A549 (cell line): Measurements from ENCODE around the gene GRIK4. TPM values are rescaled to one million over a fixed set of nuclear protein-coding genes. Genes with fewer than 3 reads are reported as not detected.

ENCODE experiments used
- ATAC-seq, 2 experiments: fragments of 200-7000 bp in 1 of 2; fragments of >200 bp in 1 of 2; cut with Nextera tagmentation in 1 of 2; cut with Tn5 transposase in 1 of 2; 3 replicates each; pipeline versions ENCODE4 v1.8.0 to v1.9.1; 2018 to 2020; ENCODE audit warnings: mild to moderate bottlenecking in 1 of 2, moderate library complexity in 1 of 2
- CTCF ChIA-PET: fragments of 300-600 bp; sonication (Branson Sonifier 250); formaldehyde crosslinking; extraction: SDS; loops from one replicate; lab custom pipeline; 2021; ENCODE audit warnings: antibody characterized with exemption, inconsistent platforms; lab: Yijun Ruan, JAX
- POLR2A ChIA-PET: fragments of 350-600 bp; formaldehyde crosslinking; extraction: SDS; loops from one replicate; lab custom pipeline; 2021; ENCODE audit warnings: antibody characterized with exemption, inconsistent platforms; lab: Yijun Ruan, JAX
- DNase-seq, 2 experiments: peaks; one replicate each; pipeline versions ENCODE4 v3.0.0 to v3.0.0-alpha.2; 2011 to 2016; ENCODE audit warnings: low read depth in 1 of 2, low spot score in 1 of 2
- FAIRE-seq: peaks from 2 replicates; lab custom pipeline; 2011; peaks lifted over from hg19 to GRCh38; lab: Jason Lieb, UNC
- H3K27ac ChIP-seq, 2 experiments: fragments of >200 bp; sonication (Bioruptor Twin); formaldehyde crosslinking; 3 replicates each; pipeline ENCODE4 v1.5.1; 2016 to 2017
- H3K4me1 ChIP-seq: fragments of >200 bp; sonication (Bioruptor Twin); formaldehyde crosslinking; 3 replicates; pipeline ENCODE4 v1.6.1; 2016
- H3K4me2 ChIP-seq: fragments of >200 bp; sonication (Bioruptor Twin); formaldehyde crosslinking; 3 replicates; pipeline ENCODE4 v1.6.1; 2016
- H3K4me3 ChIP-seq: fragments of >200 bp; sonication (Bioruptor Twin); formaldehyde crosslinking; 3 replicates; pipeline ENCODE4 v1.5.1; 2016
- H3K9me3 ChIP-seq: fragments of >200 bp; sonication (Bioruptor Twin); formaldehyde crosslinking; 3 replicates; pipeline ENCODE4 v1.6.1; 2016
- CBX8 ChIP-seq: fragments of 200-600 bp; sonication (generic); IDR thresholded peaks from 2 replicates; pipeline ENCODE4 v1.6.1; 2016
- HOXA7 ChIP-seq: fragments of 250-450 bp; sonication (Bioruptor Pico); IDR thresholded peaks from 2 replicates; pipeline ENCODE4 v1.5.0; 2020; ENCODE audit warnings: mild to moderate bottlenecking, moderate library complexity
- HOXB5 ChIP-seq: fragments of 250-450 bp; sonication (Bioruptor Pico); IDR thresholded peaks from 2 replicates; pipeline ENCODE4 v1.5.0; 2020; ENCODE audit warnings: mild to moderate bottlenecking, moderate library complexity
- JUN ChIP-seq, 2 experiments: fragments of >200 bp; sonication (Bioruptor Twin); formaldehyde crosslinking; IDR thresholded peaks; 2 replicates in 1 of 2; 3 replicates in 1 of 2; pipeline ENCODE4 v1.6.1; 2016 to 2017
- KDM5A ChIP-seq: fragments of 200-600 bp; sonication (generic); IDR thresholded peaks from 2 replicates; pipeline ENCODE4 v1.6.1; 2016; ENCODE audit warnings: antibody characterized with exemption, mild to moderate bottlenecking
- MAX ChIP-seq: IDR thresholded peaks from 2 replicates; pipeline ENCODE4 v1.6.1; 2012
- MYC ChIP-seq: IDR thresholded peaks from 2 replicates; pipeline ENCODE4 v1.6.1; 2012; ENCODE audit warnings: mild to moderate bottlenecking, inconsistent platforms, low read length, improper control_type of control experiment, borderline replicate concordance
- PHF8 ChIP-seq: fragments of 200-600 bp; sonication (generic); IDR thresholded peaks from 2 replicates; pipeline ENCODE4 v1.6.1; 2016; ENCODE audit warnings: low read depth, mild to moderate bottlenecking, antibody characterized with exemption, moderate library complexity, borderline replicate concordance
- POLR2A ChIP-seq: IDR thresholded peaks from 2 replicates; pipeline ENCODE4 v1.6.1; 2012; ENCODE audit warnings: mild to moderate bottlenecking, low read length
- TP53 ChIP-seq: fragments of 250-450 bp; sonication (Bioruptor Pico); IDR thresholded peaks from 2 replicates; pipeline ENCODE4 v1.5.0; 2021; ENCODE audit warnings: mild to moderate bottlenecking, moderate library complexity
- WGBS: methylation state at CpG from one replicate; pipeline ENCODE4 v1.1.6; 2017; ENCODE audit errors: missing lambda C conversion rate; 5-methylcytosine and 5-hydroxymethylcytosine counted together
- polyA plus RNA-seq, 4 experiments: library from polyadenylated mRNA; depleted of rRNA in 3 of 4; stranded (reverse); fragments of >200 nt; fragmentation: RNase III in 1 of 4; extraction: RNeasy Plus Mini Kit Qiagen cat#74134 plus additional on column Dnase treatment in 1 of 4; gene quantifications; 2 replicates in 3 of 4; 3 replicates in 1 of 4; pipeline ENCODE4 v1.2.3, GENCODE V29; 2011 to 2017
- TF ChIP-seq, protein P1 (sequence below): fragments of 200-600 bp; sonication (generic); IDR thresholded peaks from 2 replicates; pipeline ENCODE4 v1.6.1; 2016; ENCODE audit warnings: antibody characterized with exemption, mild to moderate bottlenecking, moderate library complexity
- TF ChIP-seq, protein P2 (sequence below): fragments of 450-650 bp; IDR thresholded peaks from 2 replicates; pipeline ENCODE4 v1.6.1; 2014; ENCODE audit warnings: antibody characterized with exemption

The GRIK4 gene
- polyA plus RNA-seq, 2 of the 4 experiments (the other 2 are of a cell fraction): 0.01 TPM; not detected in 1

GRCh38 chr11:120706257-120706656, 194.7 kb downstream of the GRIK4 start (continued):
- TF ChIP-seq, protein P1, sequence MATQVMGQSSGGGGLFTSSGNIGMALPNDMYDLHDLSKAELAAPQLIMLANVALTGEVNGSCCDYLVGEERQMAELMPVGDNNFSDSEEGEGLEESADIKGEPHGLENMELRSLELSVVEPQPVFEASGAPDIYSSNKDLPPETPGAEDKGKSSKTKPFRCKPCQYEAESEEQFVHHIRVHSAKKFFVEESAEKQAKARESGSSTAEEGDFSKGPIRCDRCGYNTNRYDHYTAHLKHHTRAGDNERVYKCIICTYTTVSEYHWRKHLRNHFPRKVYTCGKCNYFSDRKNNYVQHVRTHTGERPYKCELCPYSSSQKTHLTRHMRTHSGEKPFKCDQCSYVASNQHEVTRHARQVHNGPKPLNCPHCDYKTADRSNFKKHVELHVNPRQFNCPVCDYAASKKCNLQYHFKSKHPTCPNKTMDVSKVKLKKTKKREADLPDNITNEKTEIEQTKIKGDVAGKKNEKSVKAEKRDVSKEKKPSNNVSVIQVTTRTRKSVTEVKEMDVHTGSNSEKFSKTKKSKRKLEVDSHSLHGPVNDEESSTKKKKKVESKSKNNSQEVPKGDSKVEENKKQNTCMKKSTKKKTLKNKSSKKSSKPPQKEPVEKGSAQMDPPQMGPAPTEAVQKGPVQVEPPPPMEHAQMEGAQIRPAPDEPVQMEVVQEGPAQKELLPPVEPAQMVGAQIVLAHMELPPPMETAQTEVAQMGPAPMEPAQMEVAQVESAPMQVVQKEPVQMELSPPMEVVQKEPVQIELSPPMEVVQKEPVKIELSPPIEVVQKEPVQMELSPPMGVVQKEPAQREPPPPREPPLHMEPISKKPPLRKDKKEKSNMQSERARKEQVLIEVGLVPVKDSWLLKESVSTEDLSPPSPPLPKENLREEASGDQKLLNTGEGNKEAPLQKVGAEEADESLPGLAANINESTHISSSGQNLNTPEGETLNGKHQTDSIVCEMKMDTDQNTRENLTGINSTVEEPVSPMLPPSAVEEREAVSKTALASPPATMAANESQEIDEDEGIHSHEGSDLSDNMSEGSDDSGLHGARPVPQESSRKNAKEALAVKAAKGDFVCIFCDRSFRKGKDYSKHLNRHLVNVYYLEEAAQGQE: no peak
- TF ChIP-seq KDM5A: no peak

DNA sequence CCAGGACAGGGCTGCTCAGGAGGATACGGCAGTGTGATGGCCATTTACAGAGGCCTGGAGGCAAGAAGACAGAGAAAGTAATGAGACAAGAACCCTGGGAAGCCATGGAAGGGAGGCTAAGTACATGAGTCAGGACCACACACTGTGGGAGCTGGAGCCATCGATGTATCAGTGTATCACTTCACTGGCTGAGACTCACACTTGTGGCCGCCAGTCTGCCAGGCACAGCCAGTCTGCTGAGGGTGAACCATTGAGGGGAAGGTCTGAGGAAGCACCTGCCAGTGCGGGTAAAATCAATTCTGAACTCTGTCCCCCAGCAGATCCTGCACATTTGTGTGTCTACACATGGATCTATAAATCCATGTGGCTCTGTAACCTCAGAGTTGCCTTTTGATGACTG, 195.6 kb downstream of the GRIK4 start:
- no peak for FAIRE-seq
- Histone ChIP-seq H3K4me2 (no peak overlapping the region), H3K4me1 (peaks cover 8% of the 10 kb centered on the region; the same call in 1 of the 3 replicates), H3K4me3 (no peak overlapping the region), H3K9me3 (peaks cover 4% of the 10 kb centered on the region; the same call in 1 of the 3 replicates), H3K27ac (no peak overlapping the region)
- ATAC-seq: no peak
- POLR2A ChIA-PET: no interaction called here
- CTCF ChIA-PET: interaction anchor here (0.7 to 2.9 kb wide), 2 partner anchors 12 to 22 kb away, joined by 3 to 7 read pairs; no protein-coding TSS in a partner anchor
- 35% methylated on average over 4 of the region's 4 CpGs for WGBS
- DNase-seq: no peak
- TF ChIP-seq POLR2A (no peak), JUN (IDR thresholded peaks at IDR 0.05) (no peak)

DNA sequence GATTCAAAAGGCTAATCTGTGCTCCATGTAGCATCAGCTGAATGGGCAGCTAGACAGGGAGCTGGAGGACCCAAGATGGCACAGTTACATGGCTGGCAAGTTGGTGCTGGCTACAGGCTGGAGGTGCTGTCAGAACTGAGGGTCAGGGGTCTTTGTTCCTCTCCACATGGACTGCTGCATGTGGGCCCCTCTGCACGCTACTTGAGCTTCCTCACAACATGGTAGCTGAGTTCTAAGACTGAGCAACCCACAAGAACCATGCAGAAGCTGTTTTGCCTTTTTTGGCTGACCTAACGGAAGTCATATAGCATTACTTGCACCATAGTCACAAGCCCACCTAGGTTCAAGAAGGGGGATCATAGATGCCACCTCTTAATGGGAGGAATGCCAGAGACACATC, 196.1 kb downstream of the GRIK4 start:
- ATAC-seq: no peak
- CTCF ChIA-PET: interaction anchor here (0.9 to 2.9 kb wide), 2 partner anchors 23 to 197 kb away, joined by 3 to 7 read pairs; no protein-coding TSS in a partner anchor
- no peak overlapping the region for H3K4me2 ChIP-seq
- 19% methylated on average over 2 of the region's 2 CpGs for WGBS
- H3K27ac ChIP-seq: no peak overlapping the region
- no peak overlapping the region for H3K4me3 ChIP-seq
- no peak for TF ChIP-seq HOXB5
- TF ChIP-seq, protein P2, sequence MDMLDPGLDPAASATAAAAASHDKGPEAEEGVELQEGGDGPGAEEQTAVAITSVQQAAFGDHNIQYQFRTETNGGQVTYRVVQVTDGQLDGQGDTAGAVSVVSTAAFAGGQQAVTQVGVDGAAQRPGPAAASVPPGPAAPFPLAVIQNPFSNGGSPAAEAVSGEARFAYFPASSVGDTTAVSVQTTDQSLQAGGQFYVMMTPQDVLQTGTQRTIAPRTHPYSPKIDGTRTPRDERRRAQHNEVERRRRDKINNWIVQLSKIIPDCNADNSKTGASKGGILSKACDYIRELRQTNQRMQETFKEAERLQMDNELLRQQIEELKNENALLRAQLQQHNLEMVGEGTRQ: no peak
- no peak for DNase-seq
- peaks cover 8% of the 10 kb centered on the region; the same call in 1 of the 3 replicates for H3K4me1 ChIP-seq
- no peak for FAIRE-seq
- POLR2A ChIA-PET: no interaction called here
- peaks cover 4% of the 10 kb centered on the region; the same call in 1 of the 3 replicates for H3K9me3 ChIP-seq

DNA sequence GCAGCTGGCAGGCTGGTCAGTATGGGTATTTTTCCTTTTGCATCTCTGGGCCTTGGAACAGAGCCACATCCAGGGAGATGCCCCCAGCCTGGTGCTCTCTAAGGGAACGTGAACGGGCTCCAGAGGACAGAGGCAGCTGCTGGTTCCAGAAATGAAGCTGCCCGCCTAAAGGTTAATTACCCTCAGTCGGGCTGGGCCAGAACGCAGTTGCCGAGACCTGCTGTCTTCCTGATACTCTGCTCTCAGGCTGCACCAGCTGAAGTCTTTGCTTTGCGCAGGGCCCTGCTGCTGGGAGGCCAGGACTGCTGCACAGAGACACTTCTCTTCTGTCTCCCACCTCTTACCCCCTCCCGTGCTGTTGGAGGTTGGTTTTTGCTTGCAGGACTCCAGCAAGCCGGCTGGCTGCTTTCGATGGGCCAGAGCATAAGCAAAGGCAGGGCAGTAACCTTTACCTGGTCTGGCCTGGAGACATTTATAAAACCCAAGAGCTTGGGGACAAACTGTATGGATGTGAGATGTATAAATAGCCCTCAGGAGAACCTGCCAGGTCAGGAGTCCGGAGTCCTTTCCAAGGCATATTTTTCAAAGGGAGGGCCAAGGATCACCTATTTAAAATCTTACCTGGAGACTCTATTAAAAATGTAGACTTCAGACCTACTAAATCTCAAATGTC, 197.1 kb downstream of the GRIK4 start:
- Histone ChIP-seq H3K9me3 (peaks cover 4% of the 10 kb centered on the region; the same call in 1 of the 3 replicates), H3K4me2 (no peak overlapping the region), H3K4me1 (peaks cover 8% of the 10 kb centered on the region; the same call in 1 of the 3 replicates), H3K4me3 (no peak overlapping the region), H3K27ac (no peak overlapping the region)
- FAIRE-seq: no peak
- TF ChIP-seq HOXB5: no peak
- no peak for TF ChIP-seq CBX8
- no peak for TF ChIP-seq HOXA7 (CRISPR knock-in tag)
- TF ChIP-seq TP53 (CRISPR knock-in tag): no peak
- TF ChIP-seq MAX: no peak
- no peak for TF ChIP-seq PHF8
- TF ChIP-seq MYC: no peak
- ChIA-PET CTCF (interaction anchor here (0.9 to 2.9 kb wide), 2 partner anchors 24 to 198 kb away, joined by 3 to 7 read pairs; no protein-coding TSS in a partner anchor), POLR2A (no interaction called here)
- WGBS: 66% methylated on average over 8 of the region's 11 CpGs
- ATAC-seq: no peak
- DNase-seq: no peak
